GM10266 (cell line): Measurements from ENCODE around the gene POLDIP2.

Experiments
- DNase-seq: peaks from one replicate; pipeline ENCODE4 v3.0.0; 2012; ENCODE audit errors: extremely low spot score
- CTCF ChIP-seq: IDR thresholded peaks from 2 replicates; pipeline ENCODE4 v1.5.1; 2012; ENCODE audit warnings: mild to moderate bottlenecking, low read depth; ENCODE audit not compliant: control insufficient read depth, insufficient read depth; ENCODE audit errors: missing control alignments

POLDIP2 gene

GRCh38 chr17:28390141-28390540 is 32.8 kb upstream of the POLDIP2 start:
- no peak for DNase-seq

GRCh38 chr17:28388106-28388505 is 30.8 kb upstream of the POLDIP2 start:
- DNase-seq, result no peak
- no peak for TF ChIP-seq CTCF

More at GRCh38 chr17:28390141-28390540, 32.8 kb upstream of the POLDIP2 start:
- no peak for TF ChIP-seq CTCF

DNA sequence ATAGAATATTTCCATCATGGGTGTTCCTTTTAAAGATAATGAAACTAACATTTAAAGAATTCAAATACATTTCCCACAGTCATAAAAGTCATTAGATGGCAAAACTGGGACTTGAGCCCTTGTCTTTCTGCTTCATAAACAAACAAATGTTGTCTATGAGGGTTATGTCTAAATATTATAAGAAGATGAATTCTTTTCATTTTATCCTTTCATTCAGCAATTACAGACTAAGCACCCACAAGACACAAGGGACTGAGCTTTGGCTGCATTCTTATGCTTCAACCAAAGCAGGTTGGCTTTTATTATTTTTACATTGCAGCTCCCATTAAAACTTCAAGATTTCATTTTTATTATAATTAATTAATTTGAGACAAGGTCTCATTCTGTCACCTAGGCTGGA is 29.1 kb upstream of the POLDIP2 start:
- DNase-seq, result no peak
- TF ChIP-seq CTCF, result no peak

GRCh38 chr17:28385406-28385805 is 28.1 kb upstream of the POLDIP2 start:
- no peak for DNase-seq
- no peak for TF ChIP-seq CTCF

- no peak for TF ChIP-seq CTCF
- no peak for DNase-seq
Measured at GRCh38 chr17:28385037-28385400, 27.7 kb upstream of the POLDIP2 start.

- no peak for TF ChIP-seq CTCF
- peak; percentile 83 for DNase-seq
Measured at GRCh38 chr17:28384281-28385036, 27.1 kb upstream of the POLDIP2 start.

DNA sequence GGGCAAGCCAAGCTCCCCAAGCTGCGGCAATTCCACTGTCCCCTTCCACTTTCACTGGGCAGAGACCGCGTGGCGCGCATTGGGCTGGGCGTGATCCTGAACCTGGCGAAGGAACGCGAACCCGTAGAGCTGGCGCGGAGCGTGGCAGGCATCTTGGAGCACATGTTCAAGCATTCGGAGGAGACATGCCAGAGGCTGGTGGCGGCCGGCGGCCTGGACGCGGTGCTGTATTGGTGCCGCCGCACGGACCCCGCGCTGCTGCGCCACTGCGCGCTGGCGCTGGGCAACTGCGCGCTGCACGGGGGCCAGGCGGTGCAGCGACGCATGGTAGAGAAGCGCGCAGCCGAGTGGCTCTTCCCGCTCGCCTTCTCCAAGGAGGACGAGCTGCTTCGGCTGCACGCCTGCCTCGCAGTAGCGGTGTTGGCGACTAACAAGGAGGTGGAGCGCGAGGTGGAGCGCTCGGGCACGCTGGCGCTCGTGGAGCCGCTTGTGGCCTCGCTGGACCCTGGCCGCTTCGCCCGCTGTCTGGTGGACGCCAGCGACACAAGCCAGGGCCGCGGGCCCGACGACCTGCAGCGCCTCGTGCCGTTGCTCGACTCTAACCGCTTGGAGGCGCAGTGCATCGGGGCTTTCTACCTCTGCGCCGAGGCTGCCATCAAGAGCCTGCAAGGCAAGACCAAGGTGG is 24.0 kb upstream of the POLDIP2 start:
- no peak for DNase-seq
- TF ChIP-seq CTCF, result peak; percentile 49
